Fibroblast of the aortic adventitia (primary cell): ENCODE measurements around the gene FOXA2. TPM values are rescaled to one million over a fixed set of nuclear protein-coding genes. Genes with fewer than 3 reads are reported as not detected.

Experiments
- DNase-seq: peaks from one replicate; pipeline ENCODE4 v3.0.0-alpha.2; 2010; ENCODE audit warnings: low read depth
- H3K4me3 ChIP-seq: 2 replicates; pipeline ENCODE4 v1.5.1; 2011; ENCODE audit warnings: low read depth, mild to moderate bottlenecking, control low read depth, low read length, moderate library complexity
- CTCF ChIP-seq: IDR thresholded peaks from 2 replicates; pipeline ENCODE4 v1.5.1; 2011; ENCODE audit warnings: mild to moderate bottlenecking, low read length, control low read depth, inconsistent platforms; ENCODE audit not compliant: insufficient read depth
- total RNA-seq: library from RNA; depleted of rRNA; stranded (reverse); fragments of >200 nt; gene quantifications from 2 replicates; pipeline ENCODE4 v1.2.3, GENCODE V29; 2012; ENCODE audit warnings: low replicate concordance

The FOXA2 gene
- total RNA-seq, 1 donor = not detected

GRCh38 chr20:22584922-22585785 is 782 bp upstream of the FOXA2 start:
- TF ChIP-seq CTCF = no peak
- H3K4me3 ChIP-seq = no peak overlapping the region
- DNase-seq = no peak

GRCh38 chr20:22583773-22584521 is 425 bp downstream of the FOXA2 start:
- H3K4me3 ChIP-seq = peak overlapping the region; percentile 44
- TF ChIP-seq CTCF = no peak
- DNase-seq = no peak

- peak overlapping the region; percentile 44 for H3K4me3 ChIP-seq
- no peak for DNase-seq
- TF ChIP-seq CTCF = no peak
These were observed 1.2 kb downstream of the FOXA2 start for GRCh38 chr20:22582964-22583772.

GRCh38 chr20:22582386-22582963 is 1.9 kb downstream of the FOXA2 start:
- no peak for TF ChIP-seq CTCF
- DNase-seq = no peak

GRCh38 chr20:22581437-22582385 is 2.7 kb downstream of the FOXA2 start:
- H3K4me3 ChIP-seq = no peak overlapping the region
- TF ChIP-seq CTCF = no peak
- DNase-seq = no peak

More at GRCh38 chr20:22582386-22582963, 1.9 kb downstream of the FOXA2 start:
- no peak overlapping the region for H3K4me3 ChIP-seq
